Putamen (tissue), 1 donor: ENCODE results near the gene NCL.
A peak's percentile ranks its signal among the peaks of the same experiment; 100 is the strongest.
"Not testable (repeated sequence)": the region's sequence is repeated elsewhere in the genome, so short reads cannot be mapped to it uniquely, and the experiment has no call there.

Experiments
- DNase-seq: peaks from one replicate; pipeline ENCODE4 v3.0.0-alpha.2; 2016; ENCODE audit warnings: low spot score

NCL gene

GRCh38 chr2:231467613-231468530 is 3.6 kb upstream of the NCL start:
- no peak for DNase-seq

- DNase-seq: no peak
Measured at GRCh38 chr2:231467016-231467545, 2.8 kb upstream of the NCL start.

GRCh38 chr2:231464576-231465540 is 574 bp upstream of the NCL start:
- DNase-seq: peak; percentile 97

GRCh38 chr2:231462729-231463465 is 1.4 kb downstream of the NCL start:
- no peak for DNase-seq

- DNase-seq: no peak
Measured at GRCh38 chr2:231461516-231461971, 2.7 kb downstream of the NCL start.

- not testable (repeated sequence) for DNase-seq
Measured at GRCh38 chr2:231460841-231461240, 3.4 kb downstream of the NCL start.

- DNase-seq: no peak
Measured at GRCh38 chr2:231460073-231460835, 4.0 kb downstream of the NCL start.

GRCh38 chr2:231458368-231458767 is 5.9 kb downstream of the NCL start:
- no peak for DNase-seq

- no peak for DNase-seq
Measured at GRCh38 chr2:231457101-231457500, 7.2 kb downstream of the NCL start.

GRCh38 chr2:231456295-231457004 is 7.8 kb downstream of the NCL start:
- no peak for DNase-seq

- no peak for DNase-seq
Measured at GRCh38 chr2:231455890-231456289, 8.4 kb downstream of the NCL start.

- no peak for DNase-seq
Measured at GRCh38 chr2:231455222-231455621, 9.1 kb downstream of the NCL start.

- no peak for DNase-seq
Measured at GRCh38 chr2:231454361-231454791, 9.9 kb downstream of the NCL start.

GRCh38 chr2:231452799-231453508 is 11.3 kb downstream of the NCL start:
- DNase-seq: no peak

- DNase-seq: no peak
Measured at GRCh38 chr2:231450548-231450989, 13.7 kb downstream of the NCL start.

- DNase-seq: no peak
Measured at GRCh38 chr2:231449503-231450054, 14.7 kb downstream of the NCL start.

- DNase-seq: no peak
Measured at GRCh38 chr2:231436957-231437356, 27.3 kb downstream of the NCL start.

- no peak for DNase-seq
Measured at GRCh38 chr2:231433990-231434389, 30.3 kb downstream of the NCL start.

- no peak for DNase-seq
Measured at GRCh38 chr2:231431606-231432005, 32.7 kb downstream of the NCL start.
